AML-193 (cell line): ENCODE measurements around the gene FAM149A.

Source experiments
- DNase-seq, 2 experiments: peaks; one replicate each; lab custom pipeline; 2025; lab: John Stamatoyannopoulos, UW

The FAM149A gene

DNA sequence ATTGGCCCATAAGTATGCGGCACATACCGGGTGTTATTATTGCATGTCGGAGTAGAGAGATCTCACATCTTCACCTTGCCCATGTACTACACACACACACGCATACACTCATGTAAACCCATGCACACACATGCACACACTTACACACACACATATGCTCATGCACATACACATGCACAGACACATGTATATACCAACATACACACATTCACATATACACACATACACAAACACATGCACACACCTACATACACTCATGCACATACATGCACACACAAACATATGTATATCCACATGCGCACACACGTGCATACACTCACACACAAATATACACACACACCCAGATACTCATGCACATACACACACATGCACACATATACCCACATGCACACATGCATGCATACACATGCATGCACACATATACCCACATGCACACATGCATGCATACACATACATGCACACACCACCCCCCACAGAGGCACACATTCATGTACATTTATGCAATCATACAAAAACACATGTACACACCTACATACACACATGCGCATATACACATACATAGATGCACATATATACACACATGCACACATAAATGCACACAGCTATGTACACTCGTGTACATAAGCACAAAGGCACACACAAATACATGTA is 98.1 kb downstream of the FAM149A start:
- DNase-seq = no peak

DNA sequence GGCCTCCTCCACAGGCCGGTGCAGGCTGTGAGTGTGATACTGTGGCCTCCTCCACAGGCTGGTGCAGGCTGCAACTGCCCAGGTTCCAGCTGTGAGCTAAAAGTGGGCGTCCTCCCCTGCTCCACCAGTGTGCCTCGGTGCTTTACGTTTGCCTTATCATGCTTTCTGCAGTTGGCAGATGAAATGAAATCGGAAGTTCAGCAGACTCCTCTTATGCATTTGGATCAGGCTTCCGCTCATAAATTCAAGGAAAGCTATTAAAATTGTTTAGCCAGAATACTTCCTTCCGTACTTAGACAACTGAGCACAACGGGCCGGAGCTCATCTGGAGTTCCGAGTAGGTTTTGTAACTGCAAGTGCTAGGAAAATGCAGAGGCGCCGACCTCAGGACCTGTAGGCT is 98.9 kb downstream of the FAM149A start:
- peak; percentile 33 to 47 for DNase-seq

DNA sequence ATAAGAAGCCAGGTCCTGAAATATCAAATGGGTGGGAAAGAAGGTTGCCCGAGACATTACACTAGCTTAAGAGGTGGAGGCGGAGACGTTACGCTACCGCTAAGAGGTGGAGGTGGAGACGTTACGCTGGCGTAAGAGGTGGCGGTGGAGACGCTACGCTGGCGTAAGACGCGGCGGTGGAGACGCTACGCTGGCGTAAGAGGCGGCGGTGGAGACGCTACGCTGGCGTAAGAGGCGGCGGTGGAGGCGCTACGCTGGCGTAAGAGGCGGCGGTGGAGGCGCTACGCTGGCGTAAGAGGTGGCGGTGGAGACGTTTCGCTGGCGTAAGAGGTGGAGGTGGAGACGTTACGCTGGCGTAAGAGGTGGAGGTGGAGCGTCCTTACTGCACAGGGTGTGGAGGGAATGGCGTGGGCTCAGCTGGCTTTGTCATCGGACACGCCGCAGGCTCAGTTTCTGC is 99.6 kb downstream of the FAM149A start:
- peak; percentile 60 to 66 for DNase-seq

DNA sequence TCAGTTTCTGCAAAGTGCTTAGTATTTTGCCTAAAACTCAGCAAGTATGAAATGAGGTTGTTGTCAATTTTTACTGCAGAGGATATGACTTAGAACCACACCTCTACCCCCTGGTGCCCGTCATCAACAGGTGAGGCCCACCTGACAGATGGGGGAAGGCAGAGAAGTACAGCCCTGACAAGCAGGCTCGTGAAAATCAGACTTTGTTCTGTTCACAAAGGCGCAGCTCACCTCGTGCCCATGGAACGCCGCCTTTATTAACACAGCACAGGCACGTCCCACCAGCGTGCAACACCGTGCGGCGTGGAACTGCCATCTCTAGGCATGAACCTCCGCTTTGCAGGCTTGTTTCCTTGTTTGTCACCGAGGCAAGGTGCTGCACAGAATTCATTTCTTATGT is 100.2 kb downstream of the FAM149A start:
- DNase-seq = no peak

DNA sequence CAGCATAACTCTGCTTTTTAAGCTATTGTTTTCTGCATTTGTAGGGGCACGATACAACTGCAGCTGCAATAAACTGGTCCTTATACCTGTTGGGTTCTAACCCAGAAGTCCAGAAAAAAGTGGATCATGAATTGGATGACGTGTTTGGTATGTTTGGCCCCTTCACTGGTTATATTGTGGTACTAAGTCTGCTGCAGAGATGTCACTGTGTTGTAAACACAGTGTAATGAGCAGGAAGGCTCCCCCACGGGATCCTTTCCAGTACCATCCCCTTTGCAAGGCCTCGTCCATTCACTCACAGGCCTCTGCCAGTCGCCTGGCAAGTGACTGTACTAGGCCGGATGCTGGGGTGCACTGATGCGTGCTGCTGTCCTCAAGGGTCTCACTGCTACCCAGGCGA is 100.7 kb downstream of the FAM149A start:
- no peak for DNase-seq

DNA sequence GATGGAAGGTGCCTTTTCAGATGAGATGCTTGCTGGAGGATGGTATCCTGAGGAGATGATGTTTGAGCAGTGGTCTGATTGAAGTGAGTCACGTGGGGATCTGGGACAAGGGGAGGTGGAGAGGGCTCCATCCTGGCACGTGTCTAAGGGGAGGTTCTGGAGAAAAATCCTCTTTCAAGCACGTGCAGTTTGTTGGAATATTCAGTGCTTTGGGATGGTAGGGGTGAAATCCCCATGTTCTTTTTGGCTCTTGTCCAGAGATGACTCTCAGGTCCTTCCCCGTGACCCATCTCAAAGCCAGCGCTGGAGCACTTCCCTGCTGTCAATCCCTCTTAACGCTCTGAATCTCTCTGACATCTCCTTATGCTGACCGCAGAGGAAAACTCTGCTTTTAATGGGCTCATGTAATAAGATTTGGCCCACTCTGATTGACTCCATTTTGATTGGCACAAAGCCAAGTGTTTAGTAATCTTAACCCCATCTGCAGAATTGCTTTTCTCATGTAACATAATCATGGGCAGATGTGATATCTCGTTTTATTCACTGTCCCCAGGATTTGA is 112.0 kb downstream of the FAM149A start:
- no peak for DNase-seq

DNA sequence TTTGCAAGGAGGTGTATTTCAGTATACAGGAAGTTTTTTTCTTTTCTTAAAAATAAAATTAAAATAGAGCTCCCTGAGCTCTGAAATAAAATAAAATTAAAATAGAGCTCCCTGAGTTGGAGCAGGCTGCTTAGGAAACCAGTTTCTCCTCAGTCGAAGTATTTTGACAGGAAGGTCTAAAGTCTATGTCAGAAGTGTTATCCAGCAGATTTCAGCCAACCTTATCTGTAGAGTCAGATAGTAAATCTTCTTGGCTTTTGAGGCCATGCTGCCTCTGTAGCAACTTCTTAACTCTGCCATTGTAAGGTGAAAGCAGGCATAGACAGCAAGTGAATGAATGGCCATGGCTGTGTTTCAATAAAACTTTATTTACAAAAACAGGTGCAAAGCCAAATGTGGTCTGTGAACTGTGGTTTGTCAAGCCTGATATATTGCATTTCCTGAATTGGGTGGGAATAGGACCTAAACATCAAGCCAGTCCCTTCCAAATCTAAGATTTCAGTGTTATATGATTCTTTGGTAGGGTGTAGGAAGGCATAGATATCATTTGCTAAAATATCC is 113.3 kb downstream of the FAM149A start:
- no peak for DNase-seq

DNA sequence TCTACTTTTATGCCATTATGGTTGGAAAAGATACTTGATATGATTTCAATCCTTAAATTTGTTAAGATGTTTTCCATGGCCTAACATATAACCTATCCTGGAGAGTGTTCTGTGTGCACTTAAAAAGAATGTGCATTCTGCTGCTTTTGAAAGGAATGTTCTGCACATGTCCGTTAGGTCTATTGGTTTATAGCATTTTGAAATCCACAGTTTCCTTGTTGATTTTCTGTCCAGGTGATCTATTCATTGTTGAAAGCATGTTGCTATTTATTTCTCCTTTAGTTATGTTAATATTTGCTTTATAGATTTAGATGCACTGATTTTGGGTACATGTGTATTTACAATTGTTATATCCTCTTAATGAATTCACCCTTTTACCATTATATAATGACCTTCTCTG is 117.1 kb downstream of the FAM149A start:
- DNase-seq = no peak
